WERI-Rb-1 (cell line): ENCODE data around the gene IGFLR1.

Experiments used
- DNase-seq: peaks from one replicate; pipeline ENCODE4 v3.0.0-alpha.2; 2020
- H3K27ac ChIP-seq: fragments of 250-450 bp; sonication (Bioruptor Pico); 2 replicates; pipeline ENCODE4 v1.5.1; 2020; ENCODE audit warnings: mild to moderate bottlenecking, moderate library complexity
- H3K27me3 ChIP-seq: fragments of 250-450 bp; sonication (Bioruptor Pico); 2 replicates; pipeline ENCODE4 v1.5.1; 2021; ENCODE audit warnings: mild to moderate bottlenecking, low read depth, moderate library complexity; ENCODE audit not compliant: insufficient read depth, severe bottlenecking
- H3K36me3 ChIP-seq: fragments of 250-450 bp; sonication (Bioruptor Pico); 2 replicates; pipeline ENCODE4 v1.5.1; 2020; ENCODE audit warnings: mild to moderate bottlenecking, moderate library complexity
- H3K4me3 ChIP-seq: 2 replicates; pipeline ENCODE4 v1.5.1; 2011; ENCODE audit warnings: low read depth, mild to moderate bottlenecking, control low read depth, low read length
- H3K9me3 ChIP-seq: fragments of 250-450 bp; sonication (Bioruptor Pico); 2 replicates; pipeline ENCODE4 v1.5.1; 2021; ENCODE audit warnings: mild to moderate bottlenecking, moderate library complexity; ENCODE audit not compliant: severe bottlenecking
- CTCF ChIP-seq: IDR thresholded peaks from 2 replicates; pipeline ENCODE4 v1.5.1; 2011; ENCODE audit warnings: low read depth, mild to moderate bottlenecking, control low read depth, inconsistent platforms, low read length

The IGFLR1 gene

GRCh38 chr19:35733180-35734125 is 8.8 kb downstream of the IGFLR1 start:
- no peak for TF ChIP-seq CTCF
- Histone ChIP-seq H3K4me3 (no peak overlapping the region), H3K9me3 (no peaks in the 10 kb centered on the region), H3K27ac (no peak overlapping the region), H3K36me3 (peaks cover 89% of the 10 kb centered on the region), H3K27me3 (no peaks in the 10 kb centered on the region)
- no peak for DNase-seq

DNA sequence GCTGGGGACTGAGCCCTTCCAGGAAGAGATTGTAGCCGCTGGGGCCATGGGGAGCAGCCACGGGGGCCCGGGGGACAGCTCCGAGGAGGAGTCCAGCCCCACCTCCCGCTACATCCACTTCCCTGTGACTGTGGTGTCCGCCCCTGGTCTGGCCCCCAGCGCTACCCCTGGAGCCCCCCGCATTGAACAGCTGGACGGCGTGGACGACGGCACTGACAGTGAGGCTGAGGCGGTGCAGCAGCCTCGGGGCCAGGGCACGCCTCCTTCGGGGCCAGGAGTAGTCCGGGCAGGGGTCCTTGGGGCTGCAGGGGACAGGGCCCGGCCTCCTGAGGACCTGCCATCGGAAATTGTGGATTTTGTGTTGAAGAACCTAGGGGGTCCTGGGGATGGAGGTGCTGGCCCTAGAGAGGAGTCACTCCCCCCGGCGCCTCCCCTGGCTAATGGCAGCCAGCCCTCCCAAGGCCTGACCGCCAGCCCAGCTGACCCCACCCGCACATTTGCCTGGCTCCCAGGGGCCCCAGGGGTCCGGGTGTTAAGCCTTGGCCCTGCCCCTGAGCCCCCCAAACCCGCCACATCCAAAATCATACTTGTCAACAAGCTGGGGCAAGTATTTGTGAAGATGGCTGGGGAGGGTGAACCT is 9.6 kb downstream of the IGFLR1 start:
- H3K36me3 ChIP-seq = peaks cover 89% of the 10 kb centered on the region

DNA sequence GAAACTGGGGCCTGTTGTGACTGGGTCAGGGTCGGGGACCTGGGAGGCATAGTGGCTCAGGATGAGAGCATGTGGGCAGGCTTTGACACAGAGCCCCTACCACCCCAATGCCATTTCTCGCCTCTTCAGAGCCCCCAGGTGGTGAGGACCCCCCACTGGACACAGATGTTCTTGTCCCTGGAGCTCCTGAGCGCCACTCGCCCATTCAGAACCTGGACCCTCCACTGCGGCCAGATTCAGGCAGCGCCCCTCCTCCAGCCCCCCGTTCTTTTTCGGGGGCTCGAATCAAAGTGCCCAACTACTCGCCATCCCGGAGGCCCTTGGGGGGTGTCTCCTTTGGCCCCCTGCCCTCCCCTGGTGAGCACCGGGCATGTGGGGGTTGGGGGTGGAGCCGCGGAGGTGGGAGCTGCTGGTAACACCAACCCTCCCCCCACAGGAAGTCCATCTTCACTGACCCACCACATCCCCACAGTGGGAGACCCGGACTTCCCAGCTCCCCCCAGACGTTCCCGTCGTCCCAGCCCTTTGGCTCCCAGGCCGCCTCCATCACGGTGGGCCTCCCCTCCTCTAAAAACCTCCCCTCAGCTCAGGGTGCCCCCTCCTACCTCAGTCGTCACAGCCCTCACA is 10.4 kb downstream of the IGFLR1 start:
- Histone ChIP-seq H3K9me3 (no peaks in the 10 kb centered on the region), H3K36me3 (peaks cover 90% of the 10 kb centered on the region), H3K27me3 (no peaks in the 10 kb centered on the region), H3K4me3 (no peak overlapping the region), H3K27ac (no peak overlapping the region)
- DNase-seq = no peak
- no peak for TF ChIP-seq CTCF

More for the DNA sequence above, 9.6 kb downstream of the IGFLR1 start:
- H3K27me3 ChIP-seq = no peaks in the 10 kb centered on the region
- no peak for DNase-seq
- H3K4me3 ChIP-seq = no peak overlapping the region
- no peak for TF ChIP-seq CTCF
- H3K9me3 ChIP-seq = no peaks in the 10 kb centered on the region
- H3K27ac ChIP-seq = no peak overlapping the region

- Histone ChIP-seq H3K36me3 (peaks cover 88% of the 10 kb centered on the region), H3K27ac (no peak overlapping the region), H3K27me3 (no peaks in the 10 kb centered on the region), H3K4me3 (no peak overlapping the region), H3K9me3 (no peaks in the 10 kb centered on the region)
- no peak for TF ChIP-seq CTCF
- no peak for DNase-seq
These were observed 10.9 kb downstream of the IGFLR1 start for GRCh38 chr19:35731353-35731752.

GRCh38 chr19:35730326-35730725 is 11.9 kb downstream of the IGFLR1 start:
- no peaks in the 10 kb centered on the region for H3K9me3 ChIP-seq
- no peaks in the 10 kb centered on the region for H3K27me3 ChIP-seq
- H3K4me3 ChIP-seq = no peak overlapping the region
- H3K36me3 ChIP-seq = peaks cover 89% of the 10 kb centered on the region
- no peak for DNase-seq
- TF ChIP-seq CTCF = no peak
- no peak overlapping the region for H3K27ac ChIP-seq
